Suppressor macrophage treated with lipopolysaccharide for 4 hours (primary cell): ENCODE results near the gene PDE6B.

Experiments used
- DNase-seq: peaks from one replicate; pipeline ENCODE4 v3.0.0-alpha.2; 2020

PDE6B gene

GRCh38 chr4:601612-602558, 23.5 kb upstream of the PDE6B start:
- no peak for DNase-seq

- DNase-seq: peak; percentile 22
These were observed 22.8 kb upstream of the PDE6B start for GRCh38 chr4:602559-602942.

- DNase-seq: no peak
These were observed 21.2 kb upstream of the PDE6B start for GRCh38 chr4:604131-604530.

- no peak for DNase-seq
These were observed 19.5 kb upstream of the PDE6B start for GRCh38 chr4:605702-606425.

GRCh38 chr4:608236-608635, 17.1 kb upstream of the PDE6B start:
- DNase-seq: no peak

GRCh38 chr4:609400-610050, 15.8 kb upstream of the PDE6B start:
- DNase-seq: no peak

- no peak for DNase-seq
These were observed 14.7 kb upstream of the PDE6B start for GRCh38 chr4:610411-611261.

- DNase-seq: no peak
These were observed 13.2 kb upstream of the PDE6B start for GRCh38 chr4:612052-612748.

- DNase-seq: no peak
These were observed 12.6 kb upstream of the PDE6B start for GRCh38 chr4:612749-613125.

- no peak for DNase-seq
These were observed 12.2 kb upstream of the PDE6B start for GRCh38 chr4:613126-613525.

- DNase-seq: no peak
These were observed 9.3 kb upstream of the PDE6B start for GRCh38 chr4:616091-616490.

GRCh38 chr4:616911-617643, 8.3 kb upstream of the PDE6B start:
- DNase-seq: no peak

- no peak for DNase-seq
These were observed 7.4 kb upstream of the PDE6B start for GRCh38 chr4:617644-618641.

- no peak for DNase-seq
These were observed 5.2 kb upstream of the PDE6B start for GRCh38 chr4:620201-620600.

- DNase-seq: no peak
These were observed 4.5 kb upstream of the PDE6B start for GRCh38 chr4:620851-621261.

- no peak for DNase-seq
These were observed 3.9 kb upstream of the PDE6B start for GRCh38 chr4:621296-622070.

GRCh38 chr4:622071-622995, 3.0 kb upstream of the PDE6B start:
- no peak for DNase-seq
